GM23338 (cell line): ENCODE data around the gene SLC17A8. TPM values are rescaled to one million over a fixed set of nuclear protein-coding genes. Genes with fewer than 3 reads are reported as not detected.

ENCODE experiments used
- ATAC-seq: fragments of 200-7000 bp; cut with Tn5 transposase; 3 replicates; pipeline ENCODE4 v1.9.1; 2020
- DNase-seq: peaks from one replicate; pipeline ENCODE4 v3.0.0-alpha.2; 2015; ENCODE audit warnings: low spot score
- H2AFZ ChIP-seq: fragments of 200-600 bp; sonication (generic); 2 replicates; pipeline ENCODE4 v1.8.0; 2016; ENCODE audit warnings: antibody characterized with exemption, mild to moderate bottlenecking, moderate library complexity
- H3F3A ChIP-seq: fragments of 200-600 bp; sonication (generic); replicated peaks from 2 replicates; pipeline ENCODE4 v1.8.0; 2017; ENCODE audit warnings: antibody characterized with exemption, mixed run types, low read depth
- H3K27ac ChIP-seq: fragments of 200-600 bp; sonication (generic); 2 replicates; pipeline ENCODE4 v1.6.1; 2016; ENCODE audit warnings: low read depth
- H3K27me3 ChIP-seq: fragments of 200-600 bp; sonication (generic); 2 replicates; pipeline ENCODE4 v1.8.0; 2016; ENCODE audit warnings: mild to moderate bottlenecking, mixed run types, moderate library complexity; ENCODE audit not compliant: insufficient read depth
- H3K36me3 ChIP-seq: fragments of 200-600 bp; sonication (generic); 2 replicates; pipeline ENCODE4 v1.8.0; 2016; ENCODE audit warnings: mild to moderate bottlenecking; ENCODE audit not compliant: insufficient read depth
- H3K4me1 ChIP-seq: fragments of 200-600 bp; sonication (generic); 2 replicates; pipeline ENCODE4 v1.8.0; 2016; ENCODE audit warnings: mild to moderate bottlenecking, moderate library complexity; ENCODE audit not compliant: insufficient read depth
- H3K4me2 ChIP-seq: fragments of 200-600 bp; sonication (generic); 2 replicates; pipeline ENCODE4 v1.7.1; 2017; ENCODE audit warnings: mixed run types
- H3K4me3 ChIP-seq: fragments of 200-600 bp; sonication (generic); 2 replicates; pipeline ENCODE4 v1.6.1; 2016; ENCODE audit warnings: mixed run types
- H3K79me2 ChIP-seq: fragments of 200-600 bp; sonication (generic); replicated peaks from 2 replicates; pipeline ENCODE4 v1.8.0; 2017; ENCODE audit warnings: mild to moderate bottlenecking; ENCODE audit not compliant: insufficient read depth
- H3K9me2 ChIP-seq: fragments of 200-600 bp; sonication (generic); 2 replicates; pipeline ENCODE4 v1.8.0; 2017; ENCODE audit not compliant: insufficient read depth
- H4K20me1 ChIP-seq: fragments of 200-600 bp; sonication (generic); replicated peaks from 2 replicates; pipeline ENCODE4 v1.8.0; 2017; ENCODE audit warnings: mild to moderate bottlenecking; ENCODE audit not compliant: insufficient read depth
- H3K27ac Mint-ChIP-seq: 2 replicates; pipeline ENCODE4 v1.8.0; 2020; ENCODE audit warnings: inconsistent platforms, mild to moderate bottlenecking, moderate library complexity, mixed read lengths
- H3K27me3 Mint-ChIP-seq: 3 replicates; pipeline ENCODE4 v1.8.0; 2022; ENCODE audit warnings: low read depth, mild to moderate bottlenecking, moderate library complexity, mixed read lengths, inconsistent platforms; ENCODE audit not compliant: insufficient read depth, poor library complexity
- H3K36me3 Mint-ChIP-seq: 3 replicates; pipeline ENCODE4 v1.8.0; 2021; ENCODE audit warnings: low read depth, mild to moderate bottlenecking, inconsistent platforms, moderate library complexity, mixed read lengths
- H3K4me1 Mint-ChIP-seq: 3 replicates; pipeline ENCODE4 v1.8.0; 2020; ENCODE audit warnings: mild to moderate bottlenecking, inconsistent platforms, mixed read lengths
- H3K4me3 Mint-ChIP-seq: 3 replicates; pipeline ENCODE4 v1.8.0; 2021; ENCODE audit warnings: moderate library complexity, mild to moderate bottlenecking, inconsistent platforms, mixed read lengths
- H3K9me3 Mint-ChIP-seq: 3 replicates; pipeline ENCODE4 v1.8.0; 2020; ENCODE audit warnings: moderate library complexity, mild to moderate bottlenecking, inconsistent platforms, mixed read lengths
- CREB1 ChIP-seq: fragments of 250-450 bp; sonication (Bioruptor Pico); IDR thresholded peaks from 2 replicates; pipeline ENCODE4 v1.5.0; 2020; ENCODE audit warnings: low read depth, mild to moderate bottlenecking, moderate library complexity
- EZH2 ChIP-seq: fragments of 200-600 bp; sonication (generic); IDR thresholded peaks from one replicate; pipeline ENCODE4 v1.8.0; 2017; ENCODE audit warnings: antibody characterized with exemption, mild to moderate bottlenecking, low read depth; ENCODE audit not compliant: unreplicated experiment
- JUNB ChIP-seq: IDR thresholded peaks from one replicate; pipeline ENCODE4 v1.6.1; 2016; ENCODE audit warnings: antibody characterized with exemption; ENCODE audit not compliant: unreplicated experiment
- NANOG ChIP-seq: IDR thresholded peaks from 2 replicates; pipeline ENCODE4 v1.6.1; 2016; ENCODE audit warnings: antibody characterized with exemption, borderline replicate concordance
- POLR2AphosphoS5 ChIP-seq: IDR thresholded peaks from 2 replicates; pipeline ENCODE4 v1.6.1; 2016; ENCODE audit warnings: antibody characterized with exemption, low read depth
- STAT1 ChIP-seq: IDR thresholded peaks from one replicate; pipeline ENCODE4 v1.6.1; 2016; ENCODE audit warnings: antibody characterized with exemption; ENCODE audit not compliant: unreplicated experiment
- ZNF114 ChIP-seq: fragments of 250-450 bp; sonication (Bioruptor Pico); IDR thresholded peaks from 2 replicates; pipeline ENCODE4 v1.5.0; 2020; ENCODE audit warnings: mild to moderate bottlenecking, moderate library complexity
- ZNF331 ChIP-seq: fragments of 250-450 bp; sonication (Bioruptor Pico); IDR thresholded peaks from 2 replicates; pipeline ENCODE4 v1.5.0; 2020; ENCODE audit warnings: low read depth, mild to moderate bottlenecking, moderate library complexity
- polyA plus RNA-seq: library from polyadenylated mRNA; unstranded; fragments of >200 nt; fragmentation: Nextera tagmentation; extraction: Ambion mirVana; gene quantifications from 2 replicates; pipeline ENCODE4 v1.2.1, GENCODE V29; 2016
- total RNA-seq: library from RNA; depleted of rRNA; stranded (reverse); fragments of >200 nt; shearing (Covaris generic); gene quantifications from 2 replicates; pipeline ENCODE4 v1.2.3, GENCODE V29; 2014
- TF ChIP-seq, protein P1 (sequence below): fragments of 250-450 bp; sonication (Bioruptor Pico); IDR thresholded peaks from 2 replicates; pipeline ENCODE4 v1.5.0; 2020; ENCODE audit warnings: mild to moderate bottlenecking, moderate library complexity
- TF ChIP-seq, protein P2 (sequence below), 2 experiments: fragments of 200-600 bp in 1 of 2; sonication (generic) in 1 of 2; conservative IDR thresholded peaks; 2 replicates each; pipeline versions ENCODE4 v1.5.1 to v1.6.1; 2016 to 2017; ENCODE audit warnings: antibody characterized with exemption in 2 of 2, low read depth in 2 of 2, mild to moderate bottlenecking in 2 of 2, moderate library complexity in 1 of 2

The SLC17A8 gene
- total and polyA plus RNA-seq, 2 experiments from 2014 or later: 0.05 to 0.24 TPM

DNA sequence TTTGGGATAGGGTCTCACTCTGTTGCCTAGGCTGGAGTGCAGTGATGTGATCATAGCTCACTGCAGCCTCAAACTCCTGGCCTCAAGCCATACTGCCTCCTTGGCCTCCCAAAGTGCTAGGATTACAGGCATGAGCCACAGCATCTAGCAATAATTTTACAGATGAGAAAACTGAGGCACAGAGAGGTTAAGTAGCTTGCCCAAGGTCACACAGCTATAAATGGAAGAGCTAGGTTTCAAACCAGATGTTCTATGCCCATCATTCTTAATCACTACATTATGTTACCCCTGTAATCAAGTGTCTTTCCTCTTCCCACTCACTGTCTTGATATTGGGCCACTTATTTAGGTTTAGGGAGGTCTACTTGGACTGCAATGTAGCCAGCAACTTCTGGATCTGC, 3.6 kb downstream of the SLC17A8 start (continued):
- TF ChIP-seq, protein P1, sequence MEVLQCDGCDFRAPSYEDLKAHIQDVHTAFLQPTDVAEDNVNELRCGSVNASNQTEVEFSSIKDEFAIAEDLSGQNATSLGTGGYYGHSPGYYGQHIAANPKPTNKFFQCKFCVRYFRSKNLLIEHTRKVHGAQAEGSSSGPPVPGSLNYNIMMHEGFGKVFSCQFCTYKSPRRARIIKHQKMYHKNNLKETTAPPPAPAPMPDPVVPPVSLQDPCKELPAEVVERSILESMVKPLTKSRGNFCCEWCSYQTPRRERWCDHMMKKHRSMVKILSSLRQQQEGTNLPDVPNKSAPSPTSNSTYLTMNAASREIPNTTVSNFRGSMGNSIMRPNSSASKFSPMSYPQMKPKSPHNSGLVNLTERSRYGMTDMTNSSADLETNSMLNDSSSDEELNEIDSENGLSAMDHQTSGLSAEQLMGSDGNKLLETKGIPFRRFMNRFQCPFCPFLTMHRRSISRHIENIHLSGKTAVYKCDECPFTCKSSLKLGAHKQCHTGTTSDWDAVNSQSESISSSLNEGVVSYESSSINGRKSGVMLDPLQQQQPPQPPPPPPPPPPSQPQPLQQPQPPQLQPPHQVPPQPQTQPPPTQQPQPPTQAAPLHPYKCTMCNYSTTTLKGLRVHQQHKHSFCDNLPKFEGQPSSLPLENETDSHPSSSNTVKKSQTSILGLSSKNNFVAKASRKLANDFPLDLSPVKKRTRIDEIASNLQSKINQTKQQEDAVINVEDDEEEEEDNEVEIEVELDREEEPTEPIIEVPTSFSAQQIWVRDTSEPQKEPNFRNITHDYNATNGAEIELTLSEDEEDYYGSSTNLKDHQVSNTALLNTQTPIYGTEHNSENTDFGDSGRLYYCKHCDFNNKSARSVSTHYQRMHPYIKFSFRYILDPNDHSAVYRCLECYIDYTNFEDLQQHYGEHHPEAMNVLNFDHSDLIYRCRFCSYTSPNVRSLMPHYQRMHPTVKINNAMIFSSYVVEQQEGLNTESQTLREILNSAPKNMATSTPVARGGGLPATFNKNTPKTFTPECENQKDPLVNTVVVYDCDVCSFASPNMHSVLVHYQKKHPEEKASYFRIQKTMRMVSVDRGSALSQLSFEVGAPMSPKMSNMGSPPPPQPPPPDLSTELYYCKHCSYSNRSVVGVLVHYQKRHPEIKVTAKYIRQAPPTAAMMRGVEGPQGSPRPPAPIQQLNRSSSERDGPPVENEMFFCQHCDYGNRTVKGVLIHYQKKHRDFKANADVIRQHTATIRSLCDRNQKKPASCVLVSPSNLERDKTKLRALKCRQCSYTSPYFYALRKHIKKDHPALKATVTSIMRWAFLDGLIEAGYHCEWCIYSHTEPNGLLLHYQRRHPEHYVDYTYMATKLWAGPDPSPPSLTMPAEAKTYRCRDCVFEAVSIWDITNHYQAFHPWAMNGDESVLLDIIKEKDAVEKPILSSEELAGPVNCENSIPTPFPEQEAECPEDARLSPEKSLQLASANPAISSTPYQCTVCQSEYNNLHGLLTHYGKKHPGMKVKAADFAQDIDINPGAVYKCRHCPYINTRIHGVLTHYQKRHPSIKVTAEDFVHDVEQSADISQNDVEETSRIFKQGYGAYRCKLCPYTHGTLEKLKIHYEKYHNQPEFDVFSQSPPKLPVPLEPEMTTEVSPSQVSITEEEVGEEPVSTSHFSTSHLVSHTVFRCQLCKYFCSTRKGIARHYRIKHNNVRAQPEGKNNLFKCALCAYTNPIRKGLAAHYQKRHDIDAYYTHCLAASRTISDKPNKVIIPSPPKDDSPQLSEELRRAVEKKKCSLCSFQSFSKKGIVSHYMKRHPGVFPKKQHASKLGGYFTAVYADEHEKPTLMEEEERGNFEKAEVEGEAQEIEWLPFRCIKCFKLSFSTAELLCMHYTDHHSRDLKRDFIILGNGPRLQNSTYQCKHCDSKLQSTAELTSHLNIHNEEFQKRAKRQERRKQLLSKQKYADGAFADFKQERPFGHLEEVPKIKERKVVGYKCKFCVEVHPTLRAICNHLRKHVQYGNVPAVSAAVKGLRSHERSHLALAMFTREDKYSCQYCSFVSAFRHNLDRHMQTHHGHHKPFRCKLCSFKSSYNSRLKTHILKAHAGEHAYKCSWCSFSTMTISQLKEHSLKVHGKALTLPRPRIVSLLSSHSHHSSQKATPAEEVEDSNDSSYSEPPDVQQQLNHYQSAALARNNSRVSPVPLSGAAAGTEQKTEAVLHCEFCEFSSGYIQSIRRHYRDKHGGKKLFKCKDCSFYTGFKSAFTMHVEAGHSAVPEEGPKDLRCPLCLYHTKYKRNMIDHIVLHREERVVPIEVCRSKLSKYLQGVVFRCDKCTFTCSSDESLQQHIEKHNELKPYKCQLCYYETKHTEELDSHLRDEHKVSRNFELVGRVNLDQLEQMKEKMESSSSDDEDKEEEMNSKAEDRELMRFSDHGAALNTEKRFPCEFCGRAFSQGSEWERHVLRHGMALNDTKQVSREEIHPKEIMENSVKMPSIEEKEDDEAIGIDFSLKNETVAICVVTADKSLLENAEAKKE (CRISPR knock-in tag): no peak
- TF ChIP-seq, protein P2, sequence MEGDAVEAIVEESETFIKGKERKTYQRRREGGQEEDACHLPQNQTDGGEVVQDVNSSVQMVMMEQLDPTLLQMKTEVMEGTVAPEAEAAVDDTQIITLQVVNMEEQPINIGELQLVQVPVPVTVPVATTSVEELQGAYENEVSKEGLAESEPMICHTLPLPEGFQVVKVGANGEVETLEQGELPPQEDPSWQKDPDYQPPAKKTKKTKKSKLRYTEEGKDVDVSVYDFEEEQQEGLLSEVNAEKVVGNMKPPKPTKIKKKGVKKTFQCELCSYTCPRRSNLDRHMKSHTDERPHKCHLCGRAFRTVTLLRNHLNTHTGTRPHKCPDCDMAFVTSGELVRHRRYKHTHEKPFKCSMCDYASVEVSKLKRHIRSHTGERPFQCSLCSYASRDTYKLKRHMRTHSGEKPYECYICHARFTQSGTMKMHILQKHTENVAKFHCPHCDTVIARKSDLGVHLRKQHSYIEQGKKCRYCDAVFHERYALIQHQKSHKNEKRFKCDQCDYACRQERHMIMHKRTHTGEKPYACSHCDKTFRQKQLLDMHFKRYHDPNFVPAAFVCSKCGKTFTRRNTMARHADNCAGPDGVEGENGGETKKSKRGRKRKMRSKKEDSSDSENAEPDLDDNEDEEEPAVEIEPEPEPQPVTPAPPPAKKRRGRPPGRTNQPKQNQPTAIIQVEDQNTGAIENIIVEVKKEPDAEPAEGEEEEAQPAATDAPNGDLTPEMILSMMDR (conservative IDR thresholded peaks at IDR 0.05; ENCODE audit: low read depth in 2 of 2): no peak
- no peak for TF ChIP-seq CREB1 (CRISPR knock-in tag)
- no peak for TF ChIP-seq STAT1
- no peak for TF ChIP-seq ZNF114
- no peak for TF ChIP-seq NANOG
- no peak for TF ChIP-seq POLR2AphosphoS5

DNA sequence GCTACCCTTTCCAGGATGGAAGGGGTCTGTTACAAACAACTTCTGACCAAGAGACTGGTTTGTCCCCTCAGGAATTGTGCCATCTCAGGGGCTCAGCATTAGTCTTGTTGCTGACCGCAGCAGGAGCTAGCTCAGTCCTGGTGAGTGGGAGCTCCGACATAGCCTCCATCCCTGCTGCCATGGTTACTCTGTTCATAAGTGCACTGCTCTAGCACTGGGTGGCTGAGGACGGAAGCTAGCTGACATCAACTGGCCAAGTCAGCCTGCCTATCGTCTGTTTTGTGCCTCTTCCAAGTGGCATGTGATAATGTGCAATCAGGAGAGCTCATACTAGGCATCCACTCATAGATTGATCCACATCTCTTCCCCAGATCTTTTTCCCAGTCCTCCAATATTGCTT, 7.5 kb downstream of the SLC17A8 start:
- Mint-ChIP-seq H3K36me3 (peaks cover under 1% of the 10 kb centered on the region; the same call in 1 of the 3 replicates), H3K4me3 (no peak overlapping the region), H3K27ac (no peak overlapping the region), H3K4me1 (no peaks in the 10 kb centered on the region), H3K9me3 (no peaks in the 10 kb centered on the region), H3K27me3 (peaks cover 2% of the 10 kb centered on the region)
- Histone ChIP-seq H3K27ac (no peak overlapping the region), H3K4me1 (no peaks in the 10 kb centered on the region), H3K4me2 (no peak overlapping the region), H3F3A (no peaks in the 10 kb centered on the region), H3K9me2 (no peaks in the 10 kb centered on the region; the same call in 1 of the 2 replicates), H4K20me1 (no peaks in the 10 kb centered on the region), H3K27me3 (no peaks in the 10 kb centered on the region), H3K79me2 (no peaks in the 10 kb centered on the region), H2AFZ (no peak overlapping the region), H3K4me3 (no peak overlapping the region), H3K36me3 (no peaks in the 10 kb centered on the region)
- ATAC-seq (no peak), DNase-seq (no peak)
- no peak for TF ChIP-seq CREB1 (CRISPR knock-in tag)
- no peak for TF ChIP-seq JUNB
- no peak for TF ChIP-seq ZNF331
- no peak for TF ChIP-seq EZH2
